Activated CD4-positive, alpha-beta T cell treated with anti-CD3 and anti-CD28 coated beads, Interleukin-2, amount 50 U/mL, for 24 hours (primary cell): ENCODE data around the gene GLOD4.

ENCODE experiments used
- DNase-seq, 2 donors: peaks; one replicate each; pipeline ENCODE4 v3.0.0-alpha.2; 2020; ENCODE audit warnings: low read depth in 1 of 2, low spot score in 1 of 2

The GLOD4 gene

GRCh38 chr17:743139-743538, 38.9 kb downstream of the GLOD4 start:
- DNase-seq = no peak

- no peak for DNase-seq
Measured at GRCh38 chr17:742147-742793, 39.8 kb downstream of the GLOD4 start.

DNA sequence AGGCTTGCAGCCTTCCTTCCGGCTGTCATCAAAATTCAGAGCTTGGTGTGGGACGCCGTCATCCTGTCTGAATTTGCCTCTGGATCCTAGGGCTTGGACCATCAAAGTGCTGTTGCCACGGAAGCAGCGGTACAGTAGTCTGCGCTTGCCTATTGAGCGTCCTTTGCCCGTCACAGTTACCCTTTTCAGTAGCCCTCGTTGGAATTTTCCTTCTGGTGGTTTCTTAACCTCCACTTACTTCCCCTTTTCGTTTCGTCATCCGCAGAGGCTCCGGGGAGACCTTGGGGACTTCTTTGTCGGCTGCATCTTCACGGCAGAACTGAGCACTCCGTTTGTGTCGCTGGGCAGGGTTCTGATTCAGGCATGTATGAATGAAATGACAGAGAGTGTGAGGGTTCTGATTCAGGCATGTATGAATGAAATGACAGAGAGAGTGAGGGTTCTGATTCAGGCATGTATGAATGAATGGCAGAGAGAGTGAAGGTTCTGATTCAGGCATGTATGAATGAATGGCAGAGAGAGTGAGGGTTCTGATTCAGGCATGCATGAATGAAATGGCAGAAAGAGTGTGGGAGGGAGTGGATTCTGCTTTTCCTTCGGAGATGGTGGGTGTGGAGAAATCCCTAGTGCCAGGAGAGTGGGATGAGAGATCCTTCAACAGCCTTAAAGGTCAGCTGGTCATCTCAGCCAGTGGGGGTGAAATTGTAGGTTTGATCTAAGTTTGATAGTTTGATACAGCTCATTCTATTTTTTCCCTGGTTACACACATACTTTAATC, 41.7 kb downstream of the GLOD4 start:
- no peak for DNase-seq

DNA sequence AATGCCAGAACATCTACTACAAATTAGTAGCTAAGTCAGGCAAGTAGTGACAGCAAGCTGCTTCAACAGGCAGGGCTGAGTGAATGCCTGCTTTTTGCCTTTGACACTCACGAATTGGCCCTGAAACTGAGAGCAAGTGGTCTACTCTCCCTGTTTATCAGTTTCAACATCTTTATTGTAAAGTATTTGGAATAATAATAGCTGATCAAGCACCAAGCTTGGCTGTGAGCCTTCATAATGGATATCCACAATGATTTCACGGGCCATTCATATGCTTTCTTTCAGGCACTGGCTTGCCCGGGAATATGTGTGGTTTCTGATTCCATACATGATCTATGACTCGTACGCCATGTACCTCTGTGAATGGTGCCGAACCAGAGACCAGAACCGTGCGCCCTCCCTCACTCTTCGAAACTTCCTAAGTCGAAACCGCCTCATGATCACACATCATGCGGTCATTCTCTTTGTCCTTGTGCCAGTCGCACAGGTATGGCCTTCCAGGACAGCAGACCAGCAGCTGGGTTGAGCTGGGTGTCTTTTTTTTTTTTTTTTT, 44.4 kb downstream of the GLOD4 start:
- no peak for DNase-seq

DNA sequence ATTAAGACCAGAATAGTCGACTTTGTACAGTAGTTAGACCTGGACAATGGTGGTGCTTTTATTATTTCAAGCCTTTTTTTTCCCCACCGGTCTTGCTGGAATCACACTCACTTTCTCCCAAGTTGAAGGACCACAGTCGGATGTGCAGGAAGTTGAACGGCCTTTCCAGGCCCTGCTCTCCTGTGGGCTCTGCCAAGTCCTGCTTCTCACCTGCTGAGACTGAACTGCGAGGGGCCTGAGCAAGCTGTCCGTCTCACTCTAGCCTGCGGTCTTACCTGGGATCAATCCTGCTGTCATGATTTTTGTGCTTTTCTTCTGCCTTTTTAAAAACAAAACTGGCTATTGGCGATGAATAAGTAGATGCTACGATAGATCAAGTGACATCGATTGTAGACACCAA, 48.3 kb downstream of the GLOD4 start:
- no peak for DNase-seq

DNA sequence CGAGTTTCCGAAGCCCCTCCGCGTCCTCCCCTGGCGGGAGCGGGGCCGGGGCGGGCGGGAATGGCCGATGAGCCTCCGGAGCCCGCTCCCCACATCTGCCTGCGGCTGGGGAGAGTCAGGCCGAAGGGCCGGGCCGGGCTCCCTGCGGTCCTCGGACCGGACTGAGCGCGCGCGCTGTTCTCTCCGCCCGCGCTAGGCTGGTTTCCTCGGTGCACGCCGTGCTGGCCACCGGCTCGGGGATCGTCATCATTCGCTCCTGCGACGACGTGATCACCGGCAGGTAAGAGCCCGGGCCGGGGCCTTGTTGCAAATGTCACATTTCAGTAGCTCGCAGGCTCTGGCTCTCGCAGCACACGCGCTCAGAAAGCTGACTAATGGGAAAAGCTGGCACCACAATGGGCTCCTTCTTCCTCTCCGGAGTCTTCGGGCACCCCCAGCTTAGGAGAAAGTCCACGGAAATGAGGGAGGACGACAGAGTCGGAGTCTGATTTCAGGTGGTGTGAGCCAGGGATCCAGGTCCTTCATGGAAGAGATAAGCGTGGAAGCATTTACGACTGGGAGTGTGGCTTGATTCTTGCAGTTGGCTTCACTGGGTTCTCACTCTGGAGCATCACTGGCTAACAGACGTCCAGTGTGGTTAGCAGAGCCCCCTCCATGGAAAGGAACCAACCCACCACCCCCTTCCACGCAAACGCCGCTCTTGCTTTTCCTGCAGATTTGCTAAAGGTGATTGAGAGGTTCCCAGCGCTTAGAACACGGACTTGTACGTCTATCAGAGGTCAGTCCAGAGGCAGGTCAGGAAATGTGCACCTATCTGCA, 49.0 kb downstream of the GLOD4 start:
- no peak for DNase-seq

GRCh38 chr17:732067-732901, 49.8 kb downstream of the GLOD4 start, which contains the start of gene TLCD3A:
Gene TLCD3A, plus strand, starts transcription at chr17:732596. Its CDS starts 52 bp downstream, at chr17:732648.
- no peak for DNase-seq

DNA sequence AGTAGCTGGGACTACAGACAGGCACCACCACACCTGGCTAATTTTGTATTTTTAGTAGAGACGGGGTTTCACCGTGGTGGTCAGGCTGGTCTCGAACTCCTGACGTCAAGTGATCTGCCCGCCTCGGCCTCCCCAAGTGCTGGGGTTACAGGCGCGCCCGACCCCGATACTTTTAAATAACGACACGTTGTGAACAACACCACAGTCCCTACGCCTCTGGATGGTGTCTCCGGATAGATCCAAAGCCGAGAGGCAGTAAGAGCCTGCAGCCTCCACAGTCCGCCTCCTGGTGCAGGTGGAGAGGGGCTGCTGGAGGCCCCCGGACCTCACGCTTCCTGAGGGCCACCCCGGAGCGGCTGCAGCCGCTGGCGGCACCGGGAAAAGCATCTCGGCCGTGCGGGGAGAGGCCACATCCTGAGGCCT, 50.4 kb downstream of the GLOD4 start:
- DNase-seq = no peak

DNA sequence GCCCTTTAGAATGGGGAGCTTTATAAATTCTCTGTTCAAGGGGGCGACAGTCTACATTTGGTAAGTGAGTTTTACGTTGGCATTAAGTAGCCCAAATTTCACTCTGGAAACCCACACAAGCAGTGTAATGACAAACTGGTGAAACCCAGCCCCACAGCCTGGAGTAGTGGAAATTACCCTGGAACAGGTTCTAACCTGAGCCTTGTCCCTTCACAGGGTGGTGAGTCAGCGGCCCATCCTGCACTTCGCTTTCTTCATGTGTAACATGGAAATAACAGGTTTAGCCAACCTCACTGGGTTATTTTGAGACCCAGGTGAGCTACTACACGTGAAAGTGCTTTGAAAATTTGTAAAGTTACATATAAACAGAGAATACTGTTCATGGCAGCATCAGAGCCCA, 53.2 kb downstream of the GLOD4 start:
- no peak for DNase-seq

- no peak for DNase-seq
Measured at GRCh38 chr17:726271-726919, 55.7 kb downstream of the GLOD4 start.

GRCh38 chr17:725746-726145, 56.3 kb downstream of the GLOD4 start:
- no peak for DNase-seq

DNA sequence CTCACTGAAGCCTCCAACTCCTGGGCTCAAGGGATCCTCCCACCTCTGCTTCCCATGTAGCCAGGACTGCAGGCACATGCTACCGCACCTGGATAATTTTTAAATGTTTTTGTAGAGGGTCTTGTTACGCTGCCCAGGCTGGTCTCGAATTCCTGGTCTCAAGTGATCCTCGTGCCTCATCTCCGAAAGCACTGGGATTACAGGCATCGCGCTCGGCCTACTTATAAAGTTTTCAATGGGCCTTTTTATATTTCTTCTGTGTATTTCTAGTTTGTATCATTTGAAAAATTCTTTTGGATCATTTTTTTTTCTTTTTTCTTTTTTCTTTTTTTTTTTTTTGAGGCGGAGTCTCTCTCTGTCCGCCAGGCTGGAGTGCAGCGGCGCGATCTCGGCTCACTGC, 57.0 kb downstream of the GLOD4 start:
- DNase-seq = no peak

DNA sequence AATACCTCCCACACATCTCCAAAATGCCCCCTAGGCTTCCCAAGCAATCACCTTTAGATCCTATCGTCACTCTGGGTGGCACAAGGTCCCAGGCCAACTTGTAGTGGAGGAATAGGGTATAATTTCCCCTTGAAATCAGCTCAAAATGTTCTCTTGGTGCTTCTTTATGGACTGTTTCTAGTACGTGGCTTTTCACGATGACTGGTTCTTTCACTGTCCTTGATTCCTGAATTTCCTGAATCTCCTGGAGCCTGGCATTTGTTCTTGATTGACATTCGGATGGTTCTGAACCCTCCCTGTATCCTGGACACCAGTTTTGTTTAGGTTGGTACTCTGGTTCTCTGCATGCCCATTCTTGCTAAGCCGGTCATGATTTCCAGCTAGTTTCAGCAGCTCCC, 60.5 kb downstream of the GLOD4 start:
- no peak for DNase-seq

GRCh38 chr17:720706-721539, 61.2 kb downstream of the GLOD4 start:
- no peak for DNase-seq

DNA sequence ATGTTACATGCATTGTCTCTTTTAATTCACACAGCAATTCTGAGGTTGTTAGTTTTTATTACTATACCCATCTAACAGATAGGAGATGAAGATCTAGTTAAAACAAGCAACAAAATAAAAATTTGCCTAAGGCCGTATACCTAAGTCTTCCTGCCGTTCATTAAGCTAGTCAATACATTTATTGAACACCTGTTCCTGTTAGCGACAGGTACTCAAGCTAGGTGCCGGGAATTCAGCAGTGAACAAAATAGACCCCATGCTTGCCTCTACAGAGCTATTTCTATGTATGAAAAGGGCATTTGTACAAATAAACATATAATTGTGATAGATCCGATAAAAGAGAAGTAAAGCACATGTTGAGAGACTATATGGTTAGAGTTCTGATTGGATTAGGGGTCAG, 64.0 kb downstream of the GLOD4 start:
- DNase-seq = no peak
